Endothelial cell of umbilical vein (primary cell): Measurements from ENCODE around the gene TMEM131.

Source experiments
- CTCF ChIP-seq, 2 donors: IDR thresholded peaks; 1 replicate in 1 of 2; 2 replicates in 1 of 2; pipeline ENCODE4 v1.5.1; 2011; ENCODE audit warnings: low read length in 2 of 2, mild to moderate bottlenecking in 2 of 2, moderate library complexity in 2 of 2, control low read depth in 1 of 2, inconsistent platforms in 1 of 2, low read depth in 1 of 2; ENCODE audit not compliant: insufficient read depth in 1 of 2; ENCODE audit errors: extremely low read depth in 1 of 2
- EZH2 ChIP-seq: IDR thresholded peaks from 2 replicates; pipeline ENCODE4 v1.6.1; 2012; ENCODE audit warnings: borderline replicate concordance, low read depth, mild to moderate bottlenecking, moderate library complexity, low read length, inconsistent platforms; ENCODE audit not compliant: severe bottlenecking
- FOS ChIP-seq: IDR thresholded peaks from 2 replicates; pipeline ENCODE4 v1.6.1; 2011; ENCODE audit warnings: mild to moderate bottlenecking, low read length, moderate library complexity, borderline replicate concordance; ENCODE audit not compliant: insufficient read depth
- GATA2 ChIP-seq: IDR thresholded peaks from 2 replicates; pipeline ENCODE4 v1.7.0; 2011; ENCODE audit warnings: low read depth, mild to moderate bottlenecking, moderate library complexity, mixed read lengths, low read length; ENCODE audit not compliant: insufficient read length, insufficient read depth
- JUN ChIP-seq: IDR thresholded peaks from 2 replicates; pipeline ENCODE4 v1.6.1; 2011; ENCODE audit warnings: borderline replicate concordance, low read depth; ENCODE audit not compliant: insufficient read length, insufficient read depth
- MYC ChIP-seq: IDR thresholded peaks from one replicate; pipeline ENCODE4 v1.6.1; 2011; ENCODE audit warnings: mild to moderate bottlenecking, low read depth, low read length
- POLR2A ChIP-seq: IDR thresholded peaks from 2 replicates; pipeline ENCODE4 v1.6.1; 2012; ENCODE audit warnings: low read depth, mild to moderate bottlenecking, control low read depth, low read length
- POLR2AphosphoS5 ChIP-seq: IDR thresholded peaks from 2 replicates; pipeline ENCODE4 v1.6.1; 2012; ENCODE audit warnings: low read depth, mild to moderate bottlenecking, control low read depth, low read length, moderate library complexity; ENCODE audit not compliant: insufficient read depth
- TF ChIP-seq, protein P1 (sequence below): IDR thresholded peaks from 2 replicates; pipeline ENCODE4 v1.6.1; 2011; ENCODE audit not compliant: insufficient read depth, insufficient read length

DNA sequence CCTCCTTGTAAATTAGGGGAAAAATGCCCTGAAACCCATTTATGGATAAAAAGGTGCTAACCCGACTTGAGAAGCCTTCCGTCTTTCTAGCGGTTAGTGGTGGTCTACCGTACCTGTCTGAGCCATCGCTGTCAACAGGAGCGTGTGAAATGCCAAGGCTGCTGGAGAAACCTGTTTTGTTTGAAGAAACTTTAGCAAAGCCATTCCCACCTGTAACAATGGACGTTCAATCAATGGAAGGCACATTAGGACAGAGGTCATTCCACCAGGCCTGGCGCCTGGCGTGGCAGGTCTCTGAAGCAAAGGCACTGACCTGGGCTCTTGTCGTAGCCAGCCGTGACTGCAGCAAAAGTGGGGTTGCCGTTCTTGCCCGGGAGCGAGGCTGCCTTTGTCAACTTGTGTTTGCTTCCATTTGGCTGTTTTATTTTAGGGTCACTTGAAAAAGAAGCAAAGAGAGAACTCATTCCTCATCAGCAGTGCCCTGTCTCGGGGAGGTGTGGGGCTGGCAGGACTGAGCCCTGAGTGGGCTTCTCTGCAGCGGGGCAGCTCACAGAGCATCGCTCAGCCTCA lies 235.2 kb downstream of the TMEM131 start:
- TF ChIP-seq CTCF (IDR thresholded peaks at IDR 0.05; ENCODE audit: extremely low read depth in 1 of 2, insufficient read depth in 1 of 2, low read depth in 1 of 2, low read length in 2 of 2) = no peak
- no peak for TF ChIP-seq POLR2A
- TF ChIP-seq POLR2AphosphoS5 = no peak
- TF ChIP-seq, protein P1, sequence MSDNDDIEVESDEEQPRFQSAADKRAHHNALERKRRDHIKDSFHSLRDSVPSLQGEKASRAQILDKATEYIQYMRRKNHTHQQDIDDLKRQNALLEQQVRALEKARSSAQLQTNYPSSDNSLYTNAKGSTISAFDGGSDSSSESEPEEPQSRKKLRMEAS = no peak
- no peak for TF ChIP-seq GATA2
- TF ChIP-seq MYC = no peak
- no peak for TF ChIP-seq EZH2
- TF ChIP-seq FOS = no peak
- no peak for TF ChIP-seq JUN
